22Rv1 (cell line): ENCODE data around the gene COMMD2.

Experiments used
- CTCF ChIP-seq: fragments of 450-650 bp; IDR thresholded peaks from 2 replicates; pipeline ENCODE4 v1.5.1; 2017; ENCODE audit warnings: mild to moderate bottlenecking
- ZFX ChIP-seq: fragments of 450-650 bp; IDR thresholded peaks from 2 replicates; pipeline ENCODE4 v1.6.1; 2017; ENCODE audit warnings: antibody characterized with exemption, borderline replicate concordance

- TF ChIP-seq ZFX = no peak
- no peak for TF ChIP-seq CTCF
These were observed 15.4 kb downstream of the COMMD2 start for GRCh38 chr3:149736953-149737205.
